Endothelial cell of umbilical vein (primary cell): ENCODE measurements around the gene APELA. TPM values are rescaled to one million over a fixed set of nuclear protein-coding genes. Genes with fewer than 3 reads are reported as not detected.

Experiments used
- BruUV-seq: library from RNA; stranded (reverse); fragments of 400-500 nt; replicated peaks from 2 replicates; lab custom pipeline; 2021; lab: Mats Ljungman, UMichigan
- CTCF ChIA-PET: fragments of 300-600, 350-600 bp; sonication (Branson Sonifier 250); formaldehyde crosslinking; loops from one replicate; lab custom pipeline; 2021; ENCODE audit warnings: antibody characterized with exemption, inconsistent platforms; lab: Charles Lee
- POLR2A ChIA-PET: fragments of 300-600, 350-600 bp; sonication (Branson Sonifier 250); formaldehyde crosslinking; loops from one replicate; lab custom pipeline; 2021; ENCODE audit warnings: antibody characterized with exemption, inconsistent platforms; lab: Charles Lee
- DNase-seq: peaks from one replicate; pipeline ENCODE4 v3.0.0-alpha.2; 2011; ENCODE audit warnings: low read depth, low spot score
- FAIRE-seq: peaks from 2 replicates; lab custom pipeline; 2011; peaks lifted over from hg19 to GRCh38; lab: Jason Lieb, UNC
- H2AFZ ChIP-seq: 2 replicates; pipeline ENCODE4 v1.6.0; 2012; ENCODE audit warnings: low read depth, low read length, control low read depth, inconsistent platforms
- H3K27ac ChIP-seq: 2 replicates; pipeline ENCODE4 v1.5.1; 2011; ENCODE audit warnings: low read depth, mild to moderate bottlenecking, control low read depth, low read length, moderate library complexity; ENCODE audit not compliant: insufficient read depth
- H3K27me3 ChIP-seq, 2 experiments: 2 replicates each; pipeline versions ENCODE4 v1.6.0 to v1.6.1; 2011; ENCODE audit warnings: low read length in 2 of 2, mixed read lengths in 1 of 2; ENCODE audit not compliant: control insufficient read depth in 2 of 2, insufficient read depth in 2 of 2
- H3K36me3 ChIP-seq, 2 experiments: 2 replicates in 1 of 2; 3 replicates in 1 of 2; pipeline ENCODE4 v1.5.1; 2011; ENCODE audit warnings: low read length in 2 of 2, mild to moderate bottlenecking in 1 of 2, moderate library complexity in 1 of 2; ENCODE audit not compliant: control insufficient read depth in 2 of 2, insufficient read depth in 2 of 2; ENCODE audit errors: extremely low read depth in 1 of 2
- H3K4me1 ChIP-seq: 3 replicates; pipeline ENCODE4 v1.5.1; 2011; ENCODE audit warnings: mild to moderate bottlenecking, low read length; ENCODE audit not compliant: control insufficient read depth, insufficient read depth; ENCODE audit errors: extremely low read depth
- H3K4me2 ChIP-seq: 2 replicates; pipeline ENCODE4 v1.6.1; 2011; ENCODE audit warnings: low read length, control low read depth, mixed read lengths; ENCODE audit not compliant: insufficient read depth
- H3K4me3 ChIP-seq, 3 experiments: fragments of 200-600 bp in 1 of 3; sonication (generic), shearing (Covaris generic) in 1 of 3; replicated peaks in 1 of 3; 2 replicates each; pipeline ENCODE4 v1.5.1; 2011 to 2016; ENCODE audit warnings: control low read depth in 3 of 3, low read length in 3 of 3, mild to moderate bottlenecking in 2 of 3, inconsistent platforms in 1 of 3, low read depth in 1 of 3, moderate library complexity in 1 of 3; ENCODE audit not compliant: insufficient read depth in 1 of 3
- H3K79me2 ChIP-seq: 2 replicates; pipeline ENCODE4 v1.6.0; 2012; ENCODE audit warnings: low read length, inconsistent platforms; ENCODE audit not compliant: control insufficient read depth, insufficient read depth
- H3K9ac ChIP-seq: replicated peaks from 2 replicates; pipeline ENCODE3; 2011; ENCODE audit warnings: low read length, control low read depth; ENCODE audit not compliant: insufficient read depth; ENCODE audit errors: extremely low read depth
- H3K9me1 ChIP-seq: replicated peaks from 3 replicates; pipeline ENCODE4 v1.6.0; 2011; ENCODE audit warnings: mild to moderate bottlenecking, low read length; ENCODE audit not compliant: control insufficient read depth, insufficient read depth; ENCODE audit errors: extremely low read depth
- H3K9me3 ChIP-seq: replicated peaks from 2 replicates; pipeline ENCODE4 v1.5.1; 2012; ENCODE audit warnings: low read length, inconsistent platforms; ENCODE audit not compliant: control insufficient read depth, insufficient read depth
- H4K20me1 ChIP-seq: replicated peaks from 2 replicates; pipeline ENCODE3; 2011; ENCODE audit warnings: mild to moderate bottlenecking, low read length; ENCODE audit not compliant: control insufficient read depth, insufficient read depth; ENCODE audit errors: extremely low read depth
- CTCF ChIP-seq, 2 donors: IDR thresholded peaks; 1 replicate in 1 of 2; 2 replicates in 1 of 2; pipeline ENCODE4 v1.5.1; 2011; ENCODE audit warnings: low read length in 2 of 2, mild to moderate bottlenecking in 2 of 2, moderate library complexity in 2 of 2, control low read depth in 1 of 2, inconsistent platforms in 1 of 2, low read depth in 1 of 2; ENCODE audit not compliant: insufficient read depth in 1 of 2; ENCODE audit errors: extremely low read depth in 1 of 2
- EZH2 ChIP-seq: IDR thresholded peaks from 2 replicates; pipeline ENCODE4 v1.6.1; 2012; ENCODE audit warnings: borderline replicate concordance, low read depth, mild to moderate bottlenecking, moderate library complexity, low read length, inconsistent platforms; ENCODE audit not compliant: severe bottlenecking
- FOS ChIP-seq: IDR thresholded peaks from 2 replicates; pipeline ENCODE4 v1.6.1; 2011; ENCODE audit warnings: mild to moderate bottlenecking, low read length, moderate library complexity, borderline replicate concordance; ENCODE audit not compliant: insufficient read depth
- GATA2 ChIP-seq: IDR thresholded peaks from 2 replicates; pipeline ENCODE4 v1.7.0; 2011; ENCODE audit warnings: low read depth, mild to moderate bottlenecking, moderate library complexity, mixed read lengths, low read length; ENCODE audit not compliant: insufficient read length, insufficient read depth
- JUN ChIP-seq: IDR thresholded peaks from 2 replicates; pipeline ENCODE4 v1.6.1; 2011; ENCODE audit warnings: borderline replicate concordance, low read depth; ENCODE audit not compliant: insufficient read length, insufficient read depth
- POLR2AphosphoS5 ChIP-seq: IDR thresholded peaks from 2 replicates; pipeline ENCODE4 v1.6.1; 2012; ENCODE audit warnings: low read depth, mild to moderate bottlenecking, control low read depth, low read length, moderate library complexity; ENCODE audit not compliant: insufficient read depth
- dilution Hi-C: fragments of 300-500 bp; cut with MboI; formaldehyde crosslinking; loops from one replicate; pipeline ENCODE4 v1.15.0; 2019; ENCODE audit warnings: low sequenced_read_pairs; ENCODE audit not compliant: extremely low pct_ligation_motif_present
- intact Hi-C: fragments of 100-400 bp; cut with micrococcal nuclease; formaldehyde crosslinking; loops from one replicate; pipeline ENCODE4 v1.10.0; 2022
- polyA plus RNA-seq, 4 experiments: library from polyadenylated mRNA; depleted of rRNA in 3 of 4; stranded (reverse) in 3 of 4; unstranded in 1 of 4; fragments of >200 nt; gene quantifications; 2 replicates each; pipeline versions ENCODE4 v1.2.1 to v1.2.3, GENCODE V29; 2011 to 2012; ENCODE audit warnings: missing spikeins in 1 of 4
- total RNA-seq: library from RNA; stranded (reverse); gene quantifications from 2 replicates; pipeline ENCODE4 v1.2.3, GENCODE V29; 2021
- TF ChIP-seq, protein P1 (sequence below): IDR thresholded peaks from 2 replicates; pipeline ENCODE4 v1.6.1; 2011; ENCODE audit not compliant: insufficient read depth, insufficient read length

The APELA gene
- total and polyA plus RNA-seq, 2 donors (not counting 3 experiments of a cell fraction or from before 2014, with no cell fraction given) = not detected

DNA sequence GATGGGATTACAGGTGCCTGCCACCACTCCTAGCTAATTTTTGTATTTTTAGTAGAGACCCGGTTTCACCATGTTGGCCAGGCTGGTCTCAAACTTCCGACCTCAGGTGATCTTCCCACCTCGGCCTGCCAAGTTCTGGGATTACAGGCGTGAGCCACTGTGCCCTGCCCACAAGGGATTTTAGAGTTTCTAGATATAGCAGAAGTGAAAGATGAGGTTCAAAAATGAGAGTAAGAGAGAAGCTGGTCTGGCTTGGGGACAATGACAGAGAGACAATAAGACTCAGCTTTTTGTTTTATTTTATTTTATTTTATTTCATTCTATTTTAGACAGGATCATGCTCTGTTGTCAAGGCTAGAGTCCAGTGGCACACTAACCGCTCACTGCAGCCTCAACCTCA lies 69.8 kb downstream of the APELA start:
- Histone ChIP-seq H3K9me1 (no peaks in the 10 kb centered on the region), H3K9me3 (no peaks in the 10 kb centered on the region), H3K79me2 (no peaks in the 10 kb centered on the region), H3K27ac (no peak overlapping the region), H3K4me3 (no peak overlapping the region), H3K36me3 (no peaks in the 10 kb centered on the region), H2AFZ (no peak overlapping the region), H3K4me2 (no peak overlapping the region), H3K9ac (no peak overlapping the region), H4K20me1 (no peaks in the 10 kb centered on the region), H3K27me3 (no peaks in the 10 kb centered on the region), H3K4me1 (no peaks in the 10 kb centered on the region)
- ChIA-PET POLR2A (no interaction called here), CTCF (no interaction called here)
- no peak for DNase-seq
- no TSS peak for BruUV-seq
- intact Hi-C loops = no loop called here
- FAIRE-seq = no peak
- dilution Hi-C loops = no loop called here
- TF ChIP-seq GATA2 (no peak), FOS (no peak), POLR2AphosphoS5 (no peak), CTCF (IDR thresholded peaks at IDR 0.05; ENCODE audit: extremely low read depth in 1 of 2, insufficient read depth in 1 of 2, low read depth in 1 of 2, low read length in 2 of 2) (no peak), EZH2 (no peak), JUN (no peak)
- TF ChIP-seq, protein P1, sequence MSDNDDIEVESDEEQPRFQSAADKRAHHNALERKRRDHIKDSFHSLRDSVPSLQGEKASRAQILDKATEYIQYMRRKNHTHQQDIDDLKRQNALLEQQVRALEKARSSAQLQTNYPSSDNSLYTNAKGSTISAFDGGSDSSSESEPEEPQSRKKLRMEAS = no peak

Other genes starting within 250 kb of the APELA start
- gene SMIM31, start 123.0 kb upstream of the APELA start, total RNA-seq = not detected in 2 replicates
- not detected in 2 replicates for gene SMIM31, start 123.0 kb upstream of the APELA start, polyA plus RNA-seq
- gene TRIM61, start 100.5 kb downstream of the APELA start, total RNA-seq = 0.22 TPM in 1 of 2 replicates, not detected in the other
- gene TRIM61, start 100.5 kb downstream of the APELA start, polyA plus RNA-seq = not detected in 2 replicates
- gene TRIM60, start 154.8 kb downstream of the APELA start, total RNA-seq = not detected in 2 replicates
- gene TRIM60, start 154.8 kb downstream of the APELA start, polyA plus RNA-seq = not detected in 2 replicates
- not detected in 2 replicates for gene TRIM75, start 176.7 kb downstream of the APELA start, total RNA-seq
- gene TRIM75, start 176.7 kb downstream of the APELA start, polyA plus RNA-seq = not detected in 2 replicates
- 13.0 and 14.5 TPM in 2 replicates for gene TMEM192, start 235.7 kb downstream of the APELA start, total RNA-seq
- 10.1 and 11.4 TPM in 2 replicates for gene TMEM192, start 235.7 kb downstream of the APELA start, polyA plus RNA-seq